SKM-1 (cell line): ENCODE measurements around the gene COX17.

Experiments used
- DNase-seq: peaks from one replicate; lab custom pipeline; 2025; ENCODE audit not compliant: unreplicated experiment; lab: John Stamatoyannopoulos, UW

Gene COX17

DNA sequence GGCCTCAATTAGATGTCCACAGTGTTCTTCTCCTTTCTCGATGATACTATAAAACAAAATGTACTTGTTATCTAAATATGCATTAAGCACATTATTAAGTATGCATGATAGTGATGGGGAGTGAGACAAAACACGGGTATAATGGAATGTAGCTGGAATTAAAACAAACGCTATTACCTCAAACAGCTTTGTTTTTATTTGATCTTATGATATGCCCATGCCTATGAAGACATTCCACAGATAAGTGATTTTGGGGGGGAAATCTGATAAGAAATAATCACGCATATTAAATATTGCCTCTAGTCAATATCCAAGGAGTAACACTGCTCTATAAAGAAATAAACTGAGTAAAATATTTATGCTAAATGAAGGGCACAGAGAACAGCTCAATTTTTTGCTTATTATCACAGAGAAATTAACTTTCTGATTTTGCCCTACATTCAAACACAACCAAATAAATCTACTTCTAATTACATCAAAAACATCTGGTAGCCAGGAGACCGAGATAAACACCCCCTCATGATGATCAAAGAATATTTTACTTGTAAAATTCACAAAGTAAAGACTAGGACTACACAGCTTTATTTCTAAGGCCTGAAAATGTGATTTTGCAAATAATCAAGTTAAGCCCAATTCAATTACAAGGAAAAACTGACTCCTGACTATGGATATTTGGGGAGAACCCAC lies 1.9 kb downstream of the COX17 start:
- DNase-seq, result no peak

DNA sequence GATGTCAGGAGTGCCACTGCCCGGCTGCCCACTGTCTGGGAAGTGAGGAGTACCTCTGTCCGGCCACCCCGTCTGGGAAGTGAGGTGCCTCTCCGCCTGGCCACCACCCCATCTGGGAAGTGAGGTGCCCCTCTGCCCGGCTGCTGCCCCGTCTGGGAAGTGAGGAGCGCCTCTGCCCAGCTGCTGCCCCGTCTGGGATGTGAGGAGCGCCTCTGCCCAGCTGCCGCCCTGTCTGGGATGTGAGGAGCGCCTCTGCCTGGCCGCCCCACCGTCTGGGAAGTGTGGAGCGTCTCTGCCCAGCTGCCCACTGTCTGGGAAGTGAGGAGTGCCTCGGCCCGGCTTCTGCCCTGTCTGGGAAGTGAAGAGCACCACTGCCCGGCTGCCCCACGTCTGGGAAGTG lies 3.3 kb downstream of the COX17 start:
- no peak for DNase-seq

- DNase-seq, result no peak
These were observed 4.4 kb downstream of the COX17 start for GRCh38 chr3:119672776-119673175.

DNA sequence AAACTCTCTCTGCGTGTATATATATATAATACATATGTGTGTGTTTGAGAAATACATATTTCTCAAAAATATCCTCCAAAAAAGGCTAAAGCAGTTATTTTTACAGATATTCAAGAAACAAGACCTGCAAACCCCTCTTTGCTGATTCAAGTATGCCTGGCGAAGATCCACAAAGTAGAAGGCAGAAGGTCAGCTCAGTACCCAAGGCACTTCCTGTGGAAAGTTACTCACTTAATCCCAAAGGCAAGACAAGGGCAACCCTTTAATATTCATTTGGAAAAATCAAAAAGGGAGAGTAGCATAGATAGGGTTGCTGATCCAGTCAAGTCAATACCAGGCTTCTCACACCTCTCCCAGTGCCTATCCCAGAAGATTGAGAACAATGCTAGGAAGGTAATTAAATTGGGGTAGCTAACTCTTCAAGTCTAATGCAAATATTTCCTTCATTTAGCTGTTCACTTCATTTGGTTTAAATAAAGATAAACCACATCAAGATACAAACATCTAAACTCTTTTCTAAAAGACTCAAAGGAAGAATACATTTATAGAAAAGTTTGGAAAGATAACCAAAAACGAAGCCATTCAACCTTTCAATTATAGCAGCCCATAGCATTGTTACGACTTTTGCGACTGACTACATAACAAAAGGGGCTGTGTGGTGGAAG lies 7.2 kb downstream of the COX17 start:
- no peak for DNase-seq

- DNase-seq, result no peak
These were observed 11.1 kb downstream of the COX17 start for GRCh38 chr3:119665954-119666559.

GRCh38 chr3:119664850-119665379 lies 12.3 kb downstream of the COX17 start:
- DNase-seq, result no peak

GRCh38 chr3:119664370-119664769 lies 12.8 kb downstream of the COX17 start:
- no peak for DNase-seq

DNA sequence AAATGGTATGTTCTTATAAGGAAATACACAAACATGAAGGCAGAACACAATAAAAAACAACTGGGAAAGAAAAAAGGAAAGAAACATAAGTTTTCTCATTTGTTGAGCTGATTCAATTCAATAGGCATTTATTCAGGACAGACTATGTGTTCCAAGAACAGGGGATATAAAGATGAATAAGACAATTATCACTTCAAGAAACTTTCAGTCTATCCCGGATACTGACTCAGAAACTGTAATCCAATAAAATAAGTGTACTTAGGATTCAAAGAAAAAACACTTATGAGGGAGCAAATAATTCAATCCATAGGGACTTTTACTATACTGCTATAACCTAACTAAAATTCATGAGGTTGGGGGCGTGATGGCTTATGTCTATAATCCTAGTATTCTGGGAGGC lies 13.3 kb downstream of the COX17 start:
- DNase-seq, result no peak

- no peak for DNase-seq
These were observed 14.4 kb downstream of the COX17 start for GRCh38 chr3:119662604-119663373.

- no peak for DNase-seq
These were observed 16.4 kb downstream of the COX17 start, which contains the start of gene POPDC2 for GRCh38 chr3:119660474-119661440. POPDC2 (minus strand) TSS chr3:119660589; CDS start chr3:119660423, 166 bp downstream.

DNA sequence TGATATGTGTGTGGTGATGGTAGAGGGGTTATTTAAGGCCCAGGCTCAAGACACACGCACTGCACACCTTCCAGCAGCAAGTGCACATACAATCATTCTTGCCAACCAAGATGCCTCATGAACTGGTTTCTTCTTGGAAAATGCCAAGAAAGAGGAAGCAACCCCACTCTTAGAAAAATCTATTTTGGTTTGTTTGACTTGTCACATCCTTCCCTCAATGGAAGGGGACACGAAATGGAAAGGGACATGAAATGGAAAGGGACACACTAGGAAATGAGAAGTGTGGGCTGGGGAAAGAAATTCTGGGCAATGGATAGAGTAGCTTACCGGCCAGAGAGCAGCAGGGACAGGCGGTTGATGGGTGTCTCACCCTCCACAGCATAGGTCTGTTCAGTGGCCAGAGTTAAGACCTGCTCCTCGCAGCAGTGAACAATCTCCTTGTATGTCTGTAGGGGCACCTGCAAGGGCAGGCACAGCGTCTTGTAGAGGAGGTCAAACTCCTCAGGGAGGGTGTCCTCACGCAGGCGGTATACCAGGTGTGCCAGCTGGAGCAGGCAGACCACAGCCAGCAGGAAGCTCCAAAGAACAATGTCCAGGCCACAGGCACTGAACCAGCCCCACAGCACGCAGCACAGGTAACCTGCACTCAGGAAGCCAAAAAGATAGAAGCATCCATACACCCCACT lies 17.5 kb downstream of the COX17 start:
- DNase-seq, result no peak

GRCh38 chr3:119658994-119659393 lies 18.2 kb downstream of the COX17 start:
- DNase-seq, result no peak

- DNase-seq, result no peak
These were observed 19.1 kb downstream of the COX17 start for GRCh38 chr3:119657887-119658702.

GRCh38 chr3:119653876-119654275 lies 23.3 kb downstream of the COX17 start:
- peak; percentile 31 for DNase-seq

- no peak for DNase-seq
These were observed 24.7 kb downstream of the COX17 start for GRCh38 chr3:119652306-119653033.

DNA sequence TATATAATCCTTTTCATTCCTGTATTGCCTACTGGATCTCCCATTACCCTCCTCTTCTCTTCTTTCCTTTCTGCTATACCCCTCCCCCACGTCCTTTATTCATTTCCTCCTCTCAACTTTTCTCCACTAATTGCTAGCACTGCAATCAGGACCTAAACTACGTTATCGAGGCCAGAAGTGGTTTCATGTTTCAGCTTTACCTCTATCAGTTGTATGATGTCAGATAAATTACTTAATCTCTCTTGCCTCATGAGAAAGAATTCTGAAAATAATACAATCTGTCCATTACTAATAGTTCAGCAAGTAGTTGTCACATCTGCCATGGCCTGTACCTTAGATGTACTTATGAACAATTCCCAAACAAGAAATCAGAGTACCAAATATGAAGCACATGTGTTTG lies 27.4 kb downstream of the COX17 start:
- no peak for DNase-seq

GRCh38 chr3:119647843-119648575 lies 29.2 kb downstream of the COX17 start:
- DNase-seq, result no peak
